ENCODE measurements around the gene ZNF316.

ZNF316 gene

GRCh38 chr7:6647541-6647940 is 10.4 kb downstream of the ZNF316 start:
- Histone ChIP-seq H3K9me3 (ENCODE audit: control insufficient read depth, insufficient read depth, low read length) (no peaks in the 10 kb centered on the region), H3K36me3 (ENCODE audit: insufficient read depth, low read length) (peaks cover 6% of the 10 kb centered on the region; the same call in 1 of the 2 replicates), H3K9ac (ENCODE audit: low read depth, low read length) (no peak overlapping the region), H3K4me1 (ENCODE audit: insufficient read depth, low read length) (no peaks in the 10 kb centered on the region)

- peaks cover 6% of the 10 kb centered on the region; the same call in 1 of the 2 replicates for H3K36me3 ChIP-seq (ENCODE audit: insufficient read depth, low read length)
Observed at GRCh38 chr7:6648066-6648814, 11.1 kb downstream of the ZNF316 start.

GRCh38 chr7:6648815-6649104 is 11.6 kb downstream of the ZNF316 start:
- H3K9ac ChIP-seq (ENCODE audit: low read depth, low read length) = no peak overlapping the region
- no peaks in the 10 kb centered on the region for H3K4me1 ChIP-seq (ENCODE audit: insufficient read depth, low read length)
- H3K36me3 ChIP-seq (ENCODE audit: insufficient read depth, low read length) = peaks cover 6% of the 10 kb centered on the region; the same call in 1 of the 2 replicates
- H3K9me3 ChIP-seq (ENCODE audit: control insufficient read depth, insufficient read depth, low read length) = no peaks in the 10 kb centered on the region

More at GRCh38 chr7:6648066-6648814, 11.1 kb downstream of the ZNF316 start:
- Histone ChIP-seq H3K4me1 (ENCODE audit: insufficient read depth, low read length) (no peaks in the 10 kb centered on the region), H3K9me3 (ENCODE audit: control insufficient read depth, insufficient read depth, low read length) (no peaks in the 10 kb centered on the region), H3K9ac (ENCODE audit: low read depth, low read length) (no peak overlapping the region)

- Histone ChIP-seq H3K4me1 (ENCODE audit: insufficient read depth, low read length) (no peaks in the 10 kb centered on the region), H3K36me3 (ENCODE audit: insufficient read depth, low read length) (peaks cover 5% of the 10 kb centered on the region; the same call in 1 of the 2 replicates), H3K9ac (ENCODE audit: low read depth, low read length) (no peak overlapping the region), H3K9me3 (ENCODE audit: control insufficient read depth, insufficient read depth, low read length) (no peaks in the 10 kb centered on the region)
Observed at GRCh38 chr7:6649241-6649961, 12.3 kb downstream of the ZNF316 start.

GRCh38 chr7:6650086-6650485 is 13.0 kb downstream of the ZNF316 start:
- no peaks in the 10 kb centered on the region for H3K9me3 ChIP-seq (ENCODE audit: control insufficient read depth, insufficient read depth, low read length)
- no peaks in the 10 kb centered on the region for H3K36me3 ChIP-seq (ENCODE audit: insufficient read depth, low read length)
- H3K4me1 ChIP-seq (ENCODE audit: insufficient read depth, low read length) = no peaks in the 10 kb centered on the region
- H3K9ac ChIP-seq (ENCODE audit: low read depth, low read length) = no peak overlapping the region

GRCh38 chr7:6650521-6651011 is 13.4 kb downstream of the ZNF316 start:
- no peaks in the 10 kb centered on the region for H3K4me1 ChIP-seq (ENCODE audit: insufficient read depth, low read length)
- H3K9ac ChIP-seq (ENCODE audit: low read depth, low read length) = no peak overlapping the region
- H3K9me3 ChIP-seq (ENCODE audit: control insufficient read depth, insufficient read depth, low read length) = no peaks in the 10 kb centered on the region
- H3K36me3 ChIP-seq (ENCODE audit: insufficient read depth, low read length) = no peaks in the 10 kb centered on the region

- Histone ChIP-seq H3K36me3 (ENCODE audit: insufficient read depth, low read length) (no peaks in the 10 kb centered on the region), H3K4me1 (ENCODE audit: insufficient read depth, low read length) (no peaks in the 10 kb centered on the region), H3K9ac (ENCODE audit: low read depth, low read length) (no peak overlapping the region), H3K9me3 (ENCODE audit: control insufficient read depth, insufficient read depth, low read length) (no peaks in the 10 kb centered on the region)
Observed at GRCh38 chr7:6651851-6652445, 14.8 kb downstream of the ZNF316 start.

GRCh38 chr7:6652446-6653011 is 15.4 kb downstream of the ZNF316 start:
- H3K36me3 ChIP-seq (ENCODE audit: insufficient read depth, low read length) = no peaks in the 10 kb centered on the region
- H3K4me1 ChIP-seq (ENCODE audit: insufficient read depth, low read length) = no peaks in the 10 kb centered on the region
- H3K9ac ChIP-seq (ENCODE audit: low read depth, low read length) = no peak overlapping the region
- no peaks in the 10 kb centered on the region for H3K9me3 ChIP-seq (ENCODE audit: control insufficient read depth, insufficient read depth, low read length)

GRCh38 chr7:6653071-6654003 is 16.2 kb downstream of the ZNF316 start:
- no peak overlapping the region for H3K9ac ChIP-seq (ENCODE audit: low read depth, low read length)
- H3K36me3 ChIP-seq (ENCODE audit: insufficient read depth, low read length) = no peaks in the 10 kb centered on the region
- H3K9me3 ChIP-seq (ENCODE audit: control insufficient read depth, insufficient read depth, low read length) = no peaks in the 10 kb centered on the region
- H3K4me1 ChIP-seq (ENCODE audit: insufficient read depth, low read length) = no peaks in the 10 kb centered on the region; the same call in 1 of the 2 replicates

GRCh38 chr7:6654113-6654841 is 17.2 kb downstream of the ZNF316 start:
- Histone ChIP-seq H3K9me3 (ENCODE audit: control insufficient read depth, insufficient read depth, low read length) (no peaks in the 10 kb centered on the region), H3K9ac (ENCODE audit: low read depth, low read length) (no peak overlapping the region), H3K36me3 (ENCODE audit: insufficient read depth, low read length) (no peaks in the 10 kb centered on the region), H3K4me1 (ENCODE audit: insufficient read depth, low read length) (peaks cover 2% of the 10 kb centered on the region)

GRCh38 chr7:6654842-6655610 is 17.9 kb downstream of the ZNF316 start:
- Histone ChIP-seq H3K36me3 (ENCODE audit: insufficient read depth, low read length) (no peaks in the 10 kb centered on the region), H3K9me3 (ENCODE audit: control insufficient read depth, insufficient read depth, low read length) (no peaks in the 10 kb centered on the region), H3K9ac (ENCODE audit: low read depth, low read length) (no peak overlapping the region), H3K4me1 (ENCODE audit: insufficient read depth, low read length) (peaks cover 5% of the 10 kb centered on the region)

GRCh38 chr7:6655636-6656385 is 18.7 kb downstream of the ZNF316 start:
- H3K9ac ChIP-seq (ENCODE audit: low read depth, low read length) = no peak overlapping the region
- no peaks in the 10 kb centered on the region for H3K36me3 ChIP-seq (ENCODE audit: insufficient read depth, low read length)
- H3K4me1 ChIP-seq (ENCODE audit: insufficient read depth, low read length) = peaks cover 5% of the 10 kb centered on the region
- H3K9me3 ChIP-seq (ENCODE audit: control insufficient read depth, insufficient read depth, low read length) = no peaks in the 10 kb centered on the region
